Hepatocyte (in vitro differentiated cells): Measurements from ENCODE around the gene MRPL9. TPM values are rescaled to one million over a fixed set of nuclear protein-coding genes. Genes with fewer than 3 reads are reported as not detected.

Experiments
- DNase-seq: peaks from one replicate; pipeline ENCODE4 v3.0.0-alpha.2; 2016; ENCODE audit warnings: low spot score
- H2AFZ ChIP-seq: fragments of 200-600 bp; sonication (generic); 2 replicates; pipeline ENCODE4 v1.6.0; 2016; ENCODE audit warnings: antibody characterized with exemption, mild to moderate bottlenecking
- H3K27ac ChIP-seq: fragments of 200-600 bp; sonication (generic); 2 replicates; pipeline ENCODE4 v1.5.1; 2016; ENCODE audit warnings: mild to moderate bottlenecking
- H3K27me3 ChIP-seq: fragments of 200-600 bp; sonication (generic); 2 replicates; pipeline ENCODE4 v1.6.1; 2016
- H3K36me3 ChIP-seq: fragments of 200-600 bp; sonication (generic); replicated peaks from 2 replicates; pipeline ENCODE4 v1.5.1; 2016; ENCODE audit warnings: low read depth; ENCODE audit not compliant: insufficient read depth
- H3K4me1 ChIP-seq: fragments of 200-600 bp; sonication (generic); 2 replicates; pipeline ENCODE4 v1.5.1; 2016; ENCODE audit warnings: mild to moderate bottlenecking, moderate library complexity; ENCODE audit not compliant: insufficient read depth
- H3K4me2 ChIP-seq: fragments of 200-600 bp; sonication (generic); 2 replicates; pipeline ENCODE4 v1.6.0; 2016
- H3K4me3 ChIP-seq: fragments of 200-600 bp; sonication (generic); 2 replicates; pipeline ENCODE4 v1.5.1; 2016; ENCODE audit warnings: mild to moderate bottlenecking
- H3K79me2 ChIP-seq: fragments of 200-600 bp; sonication (generic); 2 replicates; pipeline ENCODE4 v1.6.0; 2017; ENCODE audit warnings: mild to moderate bottlenecking
- H3K9me2 ChIP-seq: fragments of 200-600 bp; sonication (generic); replicated peaks from 2 replicates; pipeline ENCODE4 v1.6.0; 2017; ENCODE audit warnings: mild to moderate bottlenecking; ENCODE audit not compliant: insufficient read depth
- H3K9me3 ChIP-seq: fragments of 200-600 bp; sonication (generic); 2 replicates; pipeline ENCODE4 v1.5.1; 2016; ENCODE audit warnings: low read depth, mild to moderate bottlenecking
- H4K20me1 ChIP-seq: fragments of 200-600 bp; sonication (generic); 2 replicates; pipeline ENCODE4 v1.6.0; 2016; ENCODE audit warnings: mild to moderate bottlenecking; ENCODE audit not compliant: insufficient read depth, poor library complexity, severe bottlenecking
- EZH2 ChIP-seq: fragments of 200-600 bp; sonication (generic); IDR thresholded peaks from 2 replicates; pipeline ENCODE4 v1.6.1; 2016; ENCODE audit warnings: antibody characterized with exemption, mild to moderate bottlenecking, borderline replicate concordance
- EZH2phosphoT487 ChIP-seq: fragments of 200-600 bp; sonication (generic); IDR thresholded peaks from one replicate; pipeline ENCODE4 v1.6.1; 2018; ENCODE audit warnings: antibody characterized with exemption, mild to moderate bottlenecking, low read depth, moderate library complexity; ENCODE audit not compliant: unreplicated experiment, severe bottlenecking
- WGBS: methylation state at CpG from one replicate; pipeline ENCODE4 v1.1.6; 2016; ENCODE audit warnings: low lambda C conversion rate; ENCODE audit errors: missing lambda C conversion rate; 5-methylcytosine and 5-hydroxymethylcytosine counted together
- polyA plus RNA-seq: library from polyadenylated mRNA; unstranded; fragments of >200 nt; fragmentation: Nextera tagmentation; extraction: Ambion mirVana; gene quantifications from 2 replicates; pipeline ENCODE4 v1.2.1, GENCODE V29; 2016
- total RNA-seq: library from RNA; depleted of rRNA; stranded (reverse); fragments of >200 nt; gene quantifications from 2 replicates; pipeline ENCODE4 v1.2.3, GENCODE V29; 2014
- TF ChIP-seq, protein P1 (sequence below): fragments of 200-600 bp; sonication (generic); IDR thresholded peaks from 2 replicates; pipeline ENCODE4 v1.5.1; 2016; ENCODE audit warnings: antibody characterized with exemption, mild to moderate bottlenecking; ENCODE audit not compliant: poor library complexity

MRPL9 gene
- total and polyA plus RNA-seq, 2 experiments from 2014 or later: 50.3 to 72.5 TPM

DNA sequence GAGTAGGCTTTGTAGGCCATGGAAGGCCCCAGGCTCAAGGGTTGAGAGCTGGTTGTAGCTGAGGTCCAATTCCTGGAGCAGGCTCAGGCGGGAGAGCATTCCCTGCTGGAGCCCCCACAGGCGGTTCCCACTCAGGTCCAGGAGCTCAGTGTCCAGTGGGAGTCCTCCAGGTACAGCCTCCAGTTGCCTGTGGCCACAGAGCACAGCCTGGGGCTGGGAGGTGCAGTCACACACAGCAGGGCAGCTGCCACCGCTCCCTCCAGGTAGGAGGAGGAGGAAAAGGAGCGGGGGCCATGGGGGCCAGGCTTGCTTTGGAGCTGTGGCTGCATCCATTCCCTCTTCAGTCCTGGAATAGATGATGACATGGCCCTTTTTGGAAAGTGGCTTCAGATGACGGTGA, 39.1 kb upstream of the MRPL9 start:
- no peak overlapping the region for H3K4me3 ChIP-seq
- H3K27ac ChIP-seq: no peak overlapping the region
- H3K27me3 ChIP-seq: peaks cover 22% of the 10 kb centered on the region
- no peak for DNase-seq
- H3K9me3 ChIP-seq: no peaks in the 10 kb centered on the region
- H3K9me2 ChIP-seq: no peaks in the 10 kb centered on the region
- TF ChIP-seq, protein P1, sequence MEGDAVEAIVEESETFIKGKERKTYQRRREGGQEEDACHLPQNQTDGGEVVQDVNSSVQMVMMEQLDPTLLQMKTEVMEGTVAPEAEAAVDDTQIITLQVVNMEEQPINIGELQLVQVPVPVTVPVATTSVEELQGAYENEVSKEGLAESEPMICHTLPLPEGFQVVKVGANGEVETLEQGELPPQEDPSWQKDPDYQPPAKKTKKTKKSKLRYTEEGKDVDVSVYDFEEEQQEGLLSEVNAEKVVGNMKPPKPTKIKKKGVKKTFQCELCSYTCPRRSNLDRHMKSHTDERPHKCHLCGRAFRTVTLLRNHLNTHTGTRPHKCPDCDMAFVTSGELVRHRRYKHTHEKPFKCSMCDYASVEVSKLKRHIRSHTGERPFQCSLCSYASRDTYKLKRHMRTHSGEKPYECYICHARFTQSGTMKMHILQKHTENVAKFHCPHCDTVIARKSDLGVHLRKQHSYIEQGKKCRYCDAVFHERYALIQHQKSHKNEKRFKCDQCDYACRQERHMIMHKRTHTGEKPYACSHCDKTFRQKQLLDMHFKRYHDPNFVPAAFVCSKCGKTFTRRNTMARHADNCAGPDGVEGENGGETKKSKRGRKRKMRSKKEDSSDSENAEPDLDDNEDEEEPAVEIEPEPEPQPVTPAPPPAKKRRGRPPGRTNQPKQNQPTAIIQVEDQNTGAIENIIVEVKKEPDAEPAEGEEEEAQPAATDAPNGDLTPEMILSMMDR: no peak
- TF ChIP-seq EZH2: no peak
- TF ChIP-seq EZH2phosphoT487: no peak
- no peaks in the 10 kb centered on the region for H3K36me3 ChIP-seq
- H3K4me2 ChIP-seq: no peak overlapping the region
- WGBS: 87% methylated on average over 5 of the region's 5 CpGs
- no peaks in the 10 kb centered on the region for H3K4me1 ChIP-seq
- H3K79me2 ChIP-seq: no peaks in the 10 kb centered on the region
- H2AFZ ChIP-seq: no peak overlapping the region
- no peaks in the 10 kb centered on the region for H4K20me1 ChIP-seq

DNA sequence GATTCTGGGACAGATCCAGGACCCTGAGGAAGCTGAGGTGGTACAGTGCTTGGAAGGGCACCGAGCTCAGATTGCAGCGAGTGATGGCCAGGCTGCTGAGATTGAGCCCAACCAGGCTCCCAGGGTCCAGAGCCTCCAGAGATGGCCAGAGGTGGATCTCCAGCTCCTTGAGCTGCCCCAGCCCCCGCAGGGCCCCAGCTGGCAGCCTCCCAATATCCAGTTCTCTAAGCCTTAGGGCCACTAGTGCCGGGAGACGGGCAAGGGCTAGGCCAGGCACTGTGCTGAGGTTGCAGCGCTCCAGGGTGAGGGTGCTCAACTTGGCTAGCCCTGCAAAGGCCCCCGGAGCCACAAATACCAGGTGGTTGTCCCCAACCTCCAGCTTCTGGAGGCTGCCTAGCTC, 38.5 kb upstream of the MRPL9 start:
- H3K27ac ChIP-seq: no peak overlapping the region
- TF ChIP-seq EZH2: no peak
- TF ChIP-seq, protein P1: no peak
- no peak for TF ChIP-seq EZH2phosphoT487
- no peak overlapping the region for H3K4me2 ChIP-seq
- no peak overlapping the region for H3K4me3 ChIP-seq
- no peak overlapping the region for H2AFZ ChIP-seq
- H3K27me3 ChIP-seq: peaks cover 22% of the 10 kb centered on the region
- WGBS: 87% methylated on average over 5 of the region's 7 CpGs
- no peak for DNase-seq
- H3K79me2 ChIP-seq: no peaks in the 10 kb centered on the region
- no peaks in the 10 kb centered on the region for H3K9me3 ChIP-seq
- H3K36me3 ChIP-seq: no peaks in the 10 kb centered on the region
- H3K4me1 ChIP-seq: no peaks in the 10 kb centered on the region
- no peaks in the 10 kb centered on the region for H4K20me1 ChIP-seq
- no peaks in the 10 kb centered on the region for H3K9me2 ChIP-seq

GRCh38 chr1:151801310-151801820, 38.1 kb upstream of the MRPL9 start:
- WGBS: 93% methylated on average over 12 of the region's 12 CpGs
- peaks cover 22% of the 10 kb centered on the region for H3K27me3 ChIP-seq
- no peak overlapping the region for H3K27ac ChIP-seq
- no peaks in the 10 kb centered on the region for H4K20me1 ChIP-seq
- no peaks in the 10 kb centered on the region for H3K4me1 ChIP-seq
- H3K9me2 ChIP-seq: no peaks in the 10 kb centered on the region
- no peak overlapping the region for H3K4me3 ChIP-seq
- H3K4me2 ChIP-seq: no peak overlapping the region
- no peaks in the 10 kb centered on the region for H3K9me3 ChIP-seq
- no peaks in the 10 kb centered on the region for H3K79me2 ChIP-seq
- H3K36me3 ChIP-seq: no peaks in the 10 kb centered on the region
- DNase-seq: no peak
- no peak overlapping the region for H2AFZ ChIP-seq
- TF ChIP-seq EZH2phosphoT487: no peak
- no peak for TF ChIP-seq EZH2
- TF ChIP-seq, protein P1: no peak
